HUES64 (cell line): ENCODE results near the gene MLLT1.

Experiments used
- H3K27ac ChIP-seq: 2 replicates; pipeline ENCODE4 v1.7.0; 2013; ENCODE audit warnings: low read depth, low read length, inconsistent platforms
- H3K27me3 ChIP-seq: 2 replicates; pipeline ENCODE4 v1.6.1; 2013; ENCODE audit warnings: mild to moderate bottlenecking, low read length; ENCODE audit not compliant: insufficient read depth
- H3K36me3 ChIP-seq: 2 replicates; pipeline ENCODE4 v1.6.1; 2013; ENCODE audit warnings: mild to moderate bottlenecking, low read length; ENCODE audit not compliant: insufficient read depth
- H3K4me1 ChIP-seq: 2 replicates; pipeline ENCODE4 v1.6.1; 2013; ENCODE audit warnings: mild to moderate bottlenecking, low read length, moderate library complexity; ENCODE audit not compliant: insufficient read depth
- H3K4me3 ChIP-seq: 2 replicates; pipeline ENCODE4 v1.5.1; 2013; ENCODE audit warnings: mild to moderate bottlenecking, low read length, moderate library complexity
- H3K9ac ChIP-seq: 2 replicates; pipeline ENCODE4 v1.6.1; 2013; ENCODE audit warnings: mild to moderate bottlenecking, low read depth, low read length
- H3K9me3 ChIP-seq: 2 replicates; pipeline ENCODE4 v1.6.1; 2013; ENCODE audit warnings: low read depth, low read length; ENCODE audit not compliant: insufficient read depth
- WGBS: fragments of 150-250, 120-280 bp; methylation state at CpG from one replicate; pipeline ENCODE4 v1.1.7; 2013; ENCODE audit warnings: missing lambda C conversion rate; 5-methylcytosine and 5-hydroxymethylcytosine counted together

The MLLT1 gene

DNA sequence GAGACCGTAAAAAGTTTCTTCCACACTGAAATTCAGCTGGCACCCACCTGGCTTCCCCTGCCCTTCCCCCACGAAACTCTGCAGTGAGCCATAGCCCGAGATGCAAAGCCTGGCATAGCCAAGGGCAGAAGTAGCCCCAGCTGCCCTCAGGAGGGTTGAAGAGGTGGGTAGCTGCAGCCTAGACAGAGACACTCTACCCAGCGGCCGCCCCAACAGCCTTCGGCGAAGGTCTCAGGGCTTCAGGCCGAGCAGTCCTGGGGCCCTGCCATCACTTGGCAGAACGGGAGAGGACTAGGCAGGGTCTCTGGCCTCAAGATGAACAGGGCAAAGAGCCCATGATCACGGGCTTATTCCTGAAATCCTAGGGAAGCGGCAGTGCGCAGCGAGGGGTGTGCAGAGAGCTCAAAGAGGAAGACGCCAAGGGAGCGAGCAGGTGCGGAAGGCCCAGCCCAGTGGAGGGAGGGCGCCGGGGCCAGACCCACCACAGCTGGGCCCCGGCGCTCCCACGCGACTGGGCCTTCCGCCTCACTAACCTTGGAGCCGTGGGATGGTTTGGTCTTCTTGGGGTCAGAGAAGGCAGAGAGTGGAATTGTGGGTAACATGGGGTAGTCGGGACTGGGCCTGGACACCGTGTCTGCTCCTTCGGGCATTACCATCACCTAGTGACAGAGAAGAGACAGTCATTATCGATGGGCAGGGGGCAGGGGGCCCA is 53.2 kb downstream of the MLLT1 start:
- WGBS = 96% methylated on average over 28 of the region's 28 CpGs
- Histone ChIP-seq H3K27ac (no peak overlapping the region), H3K4me3 (no peak overlapping the region), H3K27me3 (no peaks in the 10 kb centered on the region), H3K9me3 (no peaks in the 10 kb centered on the region), H3K36me3 (peaks cover 42% of the 10 kb centered on the region), H3K9ac (no peak overlapping the region), H3K4me1 (peaks cover 5% of the 10 kb centered on the region)

DNA sequence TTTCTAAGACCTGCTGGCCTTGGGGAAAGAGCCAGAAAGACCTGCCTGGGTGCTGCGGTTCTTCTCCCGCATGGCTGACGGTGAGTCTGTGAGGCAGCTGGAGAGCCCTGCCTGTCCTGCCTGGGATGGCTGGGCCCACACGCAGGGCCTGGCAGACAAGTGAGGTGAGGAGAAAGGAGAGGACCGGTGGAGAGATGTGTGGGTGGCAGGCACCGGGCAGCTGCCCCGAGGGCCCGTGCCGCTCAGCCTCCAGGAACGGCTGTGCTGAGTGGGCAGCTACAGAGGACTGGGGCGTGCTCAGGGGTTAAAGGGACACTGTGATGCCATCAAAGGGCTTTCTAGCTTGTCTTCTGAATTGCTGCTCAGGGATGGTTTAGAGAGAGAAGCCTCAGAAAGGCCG is 53.8 kb downstream of the MLLT1 start:
- H3K27me3 ChIP-seq = no peaks in the 10 kb centered on the region
- no peaks in the 10 kb centered on the region for H3K9me3 ChIP-seq
- peaks cover 48% of the 10 kb centered on the region for H3K36me3 ChIP-seq
- H3K27ac ChIP-seq = no peak overlapping the region
- H3K4me1 ChIP-seq = peaks cover 5% of the 10 kb centered on the region
- 94% methylated on average over 12 of the region's 12 CpGs for WGBS
- H3K4me3 ChIP-seq = no peak overlapping the region
- no peak overlapping the region for H3K9ac ChIP-seq

DNA sequence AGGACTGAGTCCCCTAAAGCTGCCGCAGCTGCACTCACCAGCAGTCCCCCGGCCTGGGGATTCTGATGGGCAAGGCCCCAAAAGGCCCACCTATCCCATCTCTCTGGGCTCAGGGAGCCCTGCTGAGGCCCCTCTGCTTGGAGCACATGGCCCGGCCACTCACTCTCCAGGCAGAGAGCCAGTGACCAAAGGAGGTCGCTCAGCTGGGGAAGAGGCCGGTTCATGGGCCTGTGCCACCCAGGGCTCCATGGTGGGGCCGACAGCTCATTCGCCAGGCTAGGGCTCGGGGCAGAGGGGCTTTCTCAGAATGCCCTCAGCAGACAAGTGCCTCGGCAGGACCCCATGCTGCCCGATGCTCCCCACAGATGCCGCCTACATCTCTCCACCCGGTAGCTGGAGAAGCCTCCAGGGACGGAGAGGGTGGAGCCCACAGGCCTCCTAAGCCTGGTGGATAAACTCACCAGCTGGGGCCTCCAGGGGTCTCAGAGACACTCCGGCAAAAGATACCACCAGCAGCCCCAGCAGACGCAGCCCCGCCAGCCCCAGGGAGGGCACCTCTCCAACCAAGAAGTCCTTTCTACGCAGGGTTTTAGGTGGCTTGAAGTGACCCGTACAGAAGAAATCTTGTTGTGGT is 54.4 kb downstream of the MLLT1 start:
- no peaks in the 10 kb centered on the region for H3K27me3 ChIP-seq
- no peaks in the 10 kb centered on the region for H3K9me3 ChIP-seq
- H3K9ac ChIP-seq = no peak overlapping the region
- H3K36me3 ChIP-seq = peaks cover 46% of the 10 kb centered on the region
- peaks cover 5% of the 10 kb centered on the region for H3K4me1 ChIP-seq
- H3K4me3 ChIP-seq = no peak overlapping the region
- 96% methylated on average over 18 of the region's 18 CpGs for WGBS
- no peak overlapping the region for H3K27ac ChIP-seq

GRCh38 chr19:6224308-6224675 is 55.5 kb downstream of the MLLT1 start:
- Histone ChIP-seq H3K27ac (no peak overlapping the region), H3K4me1 (peaks cover 5% of the 10 kb centered on the region), H3K9me3 (no peaks in the 10 kb centered on the region), H3K36me3 (peaks cover 42% of the 10 kb centered on the region), H3K9ac (no peak overlapping the region), H3K4me3 (no peak overlapping the region), H3K27me3 (no peaks in the 10 kb centered on the region)
- 94% methylated on average over 4 of the region's 4 CpGs for WGBS

DNA sequence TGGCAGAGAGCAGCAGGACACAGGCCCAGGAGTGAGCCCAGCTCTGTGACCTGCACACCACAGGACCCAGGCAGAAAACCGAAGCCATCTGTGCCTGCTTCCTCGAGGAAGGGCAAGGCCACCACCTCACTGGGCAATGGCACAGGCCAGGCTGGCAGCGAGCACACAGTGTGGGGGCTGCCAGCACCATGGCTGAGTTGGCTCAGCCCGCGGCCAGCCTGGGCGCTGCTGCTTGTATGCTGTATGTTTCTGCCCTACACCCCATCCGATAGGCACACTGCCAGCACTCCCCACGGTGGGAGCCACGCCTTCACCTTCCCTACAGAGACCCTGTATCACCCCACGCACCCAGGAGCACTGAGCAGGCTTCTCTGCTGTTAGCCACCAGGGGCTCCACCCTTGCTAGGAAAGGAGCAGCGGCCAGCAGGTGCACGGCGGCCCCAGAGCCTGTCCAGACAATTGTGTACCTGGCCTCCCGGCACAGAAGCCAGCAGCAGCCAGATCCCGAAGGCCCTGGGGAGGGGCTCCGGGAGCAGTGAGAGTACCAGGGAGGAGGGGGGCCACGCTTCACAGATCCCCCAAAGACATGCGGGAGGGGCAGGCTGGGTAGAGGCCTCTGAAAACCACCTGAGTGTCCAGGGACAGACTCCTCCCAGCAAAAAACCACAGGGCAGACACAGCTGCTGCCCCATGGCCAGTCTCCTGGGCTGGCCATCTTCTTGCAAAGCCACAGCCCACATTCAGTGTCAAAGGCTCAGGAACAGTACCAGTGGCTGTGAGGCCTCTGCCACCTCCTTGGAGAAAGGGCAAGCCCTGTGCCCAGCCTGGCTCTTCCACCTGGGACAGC is 56.1 kb downstream of the MLLT1 start:
- H3K36me3 ChIP-seq = peaks cover 42% of the 10 kb centered on the region

DNA sequence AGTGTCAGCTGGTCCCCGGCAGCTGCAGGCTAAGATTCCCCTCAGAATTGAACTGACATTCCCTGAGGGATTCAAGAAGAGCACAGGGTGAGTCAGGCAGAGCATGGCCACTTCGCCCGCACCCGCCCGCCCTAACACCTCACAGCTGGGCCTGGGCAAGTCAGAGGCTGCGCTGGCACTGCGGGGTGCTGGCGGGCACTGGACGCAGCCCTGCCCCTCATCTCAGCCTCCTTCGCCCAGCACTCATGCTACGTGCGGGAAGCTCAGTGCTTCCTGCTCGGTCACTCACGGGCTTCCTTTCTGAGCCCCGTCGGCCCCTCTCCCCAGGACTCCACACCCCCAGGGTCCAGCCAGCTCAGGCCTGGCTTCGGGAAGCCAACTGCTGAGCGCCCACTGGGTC is 56.9 kb downstream of the MLLT1 start:
- WGBS = 96% methylated on average over 18 of the region's 18 CpGs
- Histone ChIP-seq H3K9me3 (no peaks in the 10 kb centered on the region), H3K9ac (no peak overlapping the region), H3K27ac (no peak overlapping the region), H3K36me3 (peaks cover 42% of the 10 kb centered on the region), H3K4me3 (no peak overlapping the region), H3K4me1 (peaks cover 5% of the 10 kb centered on the region; the same call in 1 of the 2 replicates), H3K27me3 (no peaks in the 10 kb centered on the region)

More for the DNA sequence above, 56.1 kb downstream of the MLLT1 start:
- H3K27me3 ChIP-seq = no peaks in the 10 kb centered on the region
- no peaks in the 10 kb centered on the region for H3K9me3 ChIP-seq
- H3K9ac ChIP-seq = no peak overlapping the region
- H3K4me3 ChIP-seq = no peak overlapping the region
- 89% methylated on average over 18 of the region's 18 CpGs for WGBS
- no peak overlapping the region for H3K27ac ChIP-seq
- peaks cover 5% of the 10 kb centered on the region for H3K4me1 ChIP-seq

GRCh38 chr19:6221878-6222746 is 57.7 kb downstream of the MLLT1 start:
- 94% methylated on average over 32 of the region's 40 CpGs for whole genome bisulfite sequencing
- Histone ChIP-seq H3K36me3 (peaks cover 38% of the 10 kb centered on the region), H3K9me3 (no peaks in the 10 kb centered on the region), H3K9ac (no peak overlapping the region), H3K27ac (no peak overlapping the region), H3K4me1 (peaks cover 13% of the 10 kb centered on the region; the same call in 1 of the 2 replicates), H3K27me3 (no peaks in the 10 kb centered on the region), H3K4me3 (no peak overlapping the region)

GRCh38 chr19:6221220-6221877 is 58.4 kb downstream of the MLLT1 start:
- H3K36me3 ChIP-seq = peaks cover 31% of the 10 kb centered on the region
- peaks cover 18% of the 10 kb centered on the region; the same call in 1 of the 2 replicates for H3K4me1 ChIP-seq
- H3K9me3 ChIP-seq = no peaks in the 10 kb centered on the region
- H3K4me3 ChIP-seq = no peak overlapping the region
- no peak overlapping the region for H3K27ac ChIP-seq
- WGBS = 96% methylated on average over 17 of the region's 17 CpGs
- H3K27me3 ChIP-seq = no peaks in the 10 kb centered on the region
- no peak overlapping the region for H3K9ac ChIP-seq

GRCh38 chr19:6220385-6221191 is 59.2 kb downstream of the MLLT1 start:
- Histone ChIP-seq H3K36me3 (peaks cover 26% of the 10 kb centered on the region), H3K4me3 (no peak overlapping the region), H3K9ac (no peak overlapping the region), H3K27me3 (no peaks in the 10 kb centered on the region), H3K9me3 (no peaks in the 10 kb centered on the region), H3K4me1 (peaks cover 18% of the 10 kb centered on the region; the same call in 1 of the 2 replicates), H3K27ac (no peak overlapping the region)
- 96% methylated on average over 28 of the region's 28 CpGs for WGBS
